RWPE2 (cell line): ENCODE results near the gene NR4A2.

Experiments
- ATAC-seq: fragments of 200-7000 bp; cut with Tn5 transposase; 3 replicates; pipeline ENCODE4 v1.9.1; 2021; ENCODE audit warnings: low read depth
- DNase-seq: peaks from one replicate; pipeline ENCODE4 v3.0.0-alpha.2; 2020; ENCODE audit warnings: low spot score
- H3K27ac ChIP-seq: fragments of 450-650 bp; 2 replicates; pipeline ENCODE4 v1.5.1; 2017; ENCODE audit warnings: mild to moderate bottlenecking; ENCODE audit not compliant: poor library complexity, severe bottlenecking
- H3K27me3 ChIP-seq: fragments of 250-450 bp; sonication (Bioruptor Pico); 2 replicates; pipeline ENCODE4 v1.5.1; 2021; ENCODE audit warnings: mild to moderate bottlenecking, moderate library complexity; ENCODE audit not compliant: insufficient read depth, poor library complexity, severe bottlenecking
- H3K36me3 ChIP-seq: fragments of 250-450 bp; sonication (Bioruptor Pico); 2 replicates; pipeline ENCODE4 v1.5.1; 2020; ENCODE audit warnings: low read depth, mild to moderate bottlenecking, moderate library complexity
- H3K4me1 ChIP-seq: fragments of 250-450 bp; sonication (Bioruptor Pico); 2 replicates; pipeline ENCODE4 v1.5.1; 2021; ENCODE audit warnings: mild to moderate bottlenecking, moderate library complexity; ENCODE audit not compliant: insufficient read depth, poor library complexity, severe bottlenecking
- H3K4me3 ChIP-seq: fragments of 250-450 bp; sonication (Bioruptor Pico); 2 replicates; pipeline ENCODE4 v1.5.1; 2021; ENCODE audit warnings: mild to moderate bottlenecking, moderate library complexity; ENCODE audit not compliant: severe bottlenecking
- H3K9me3 ChIP-seq: fragments of 250-450 bp; sonication (Bioruptor Pico); 2 replicates; pipeline ENCODE4 v1.5.1; 2021; ENCODE audit warnings: mild to moderate bottlenecking, moderate library complexity; ENCODE audit not compliant: severe bottlenecking
- TF ChIP-seq, protein P1 (sequence below): fragments of 450-650 bp; IDR thresholded peaks from one replicate; pipeline ENCODE4 v1.5.1; 2017; ENCODE audit warnings: mild to moderate bottlenecking, moderate library complexity; ENCODE audit not compliant: poor library complexity, severe bottlenecking

NR4A2 gene

DNA sequence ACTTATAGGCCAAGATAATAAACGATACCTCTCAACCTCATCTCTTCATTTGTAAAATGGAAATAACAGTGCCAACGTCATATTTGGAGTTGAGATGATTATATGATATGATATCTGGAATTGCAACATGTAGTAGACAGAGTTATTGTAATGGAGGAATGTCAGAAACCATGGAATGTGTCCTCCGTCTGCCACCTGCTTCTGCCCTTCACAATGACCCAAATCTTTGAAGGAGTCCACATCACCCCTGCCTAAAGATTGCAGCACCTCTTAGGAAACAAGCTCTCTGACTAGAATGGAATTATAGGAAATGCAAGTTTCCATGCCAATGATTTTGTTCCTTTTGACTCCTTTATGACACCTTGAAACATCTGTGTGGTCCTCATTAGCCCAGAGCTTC lies 14.9 kb downstream of the NR4A2 start:
- DNase-seq (no peak), ATAC-seq (no peak)
- no peak overlapping the region for H3K27ac ChIP-seq
- no peaks in the 10 kb centered on the region for H3K9me3 ChIP-seq
- no peak overlapping the region for H3K4me3 ChIP-seq
- peaks cover 17% of the 10 kb centered on the region for H3K27me3 ChIP-seq
- H3K4me1 ChIP-seq, result no peaks in the 10 kb centered on the region
- H3K36me3 ChIP-seq, result no peaks in the 10 kb centered on the region
- TF ChIP-seq, protein P1, sequence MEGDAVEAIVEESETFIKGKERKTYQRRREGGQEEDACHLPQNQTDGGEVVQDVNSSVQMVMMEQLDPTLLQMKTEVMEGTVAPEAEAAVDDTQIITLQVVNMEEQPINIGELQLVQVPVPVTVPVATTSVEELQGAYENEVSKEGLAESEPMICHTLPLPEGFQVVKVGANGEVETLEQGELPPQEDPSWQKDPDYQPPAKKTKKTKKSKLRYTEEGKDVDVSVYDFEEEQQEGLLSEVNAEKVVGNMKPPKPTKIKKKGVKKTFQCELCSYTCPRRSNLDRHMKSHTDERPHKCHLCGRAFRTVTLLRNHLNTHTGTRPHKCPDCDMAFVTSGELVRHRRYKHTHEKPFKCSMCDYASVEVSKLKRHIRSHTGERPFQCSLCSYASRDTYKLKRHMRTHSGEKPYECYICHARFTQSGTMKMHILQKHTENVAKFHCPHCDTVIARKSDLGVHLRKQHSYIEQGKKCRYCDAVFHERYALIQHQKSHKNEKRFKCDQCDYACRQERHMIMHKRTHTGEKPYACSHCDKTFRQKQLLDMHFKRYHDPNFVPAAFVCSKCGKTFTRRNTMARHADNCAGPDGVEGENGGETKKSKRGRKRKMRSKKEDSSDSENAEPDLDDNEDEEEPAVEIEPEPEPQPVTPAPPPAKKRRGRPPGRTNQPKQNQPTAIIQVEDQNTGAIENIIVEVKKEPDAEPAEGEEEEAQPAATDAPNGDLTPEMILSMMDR, result no peak

DNA sequence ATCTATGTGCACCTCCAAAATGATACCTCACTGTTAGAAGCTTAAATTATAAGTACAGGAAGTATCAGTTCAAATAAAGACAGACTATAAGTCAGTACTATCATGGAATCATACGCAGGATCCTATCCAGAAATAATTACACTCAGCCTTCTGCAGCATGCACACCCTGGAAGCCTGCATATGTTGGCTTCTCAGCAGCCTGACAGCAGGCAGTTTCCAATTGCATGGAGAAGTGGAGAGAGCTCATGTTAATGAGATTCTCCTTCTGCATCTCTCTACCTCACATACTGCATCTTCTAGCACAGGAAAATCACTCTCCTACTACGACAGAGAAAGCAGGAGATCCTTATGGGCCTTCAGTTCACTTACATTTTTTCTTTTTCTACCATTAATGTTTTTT lies 20.5 kb downstream of the NR4A2 start:
- Histone ChIP-seq H3K4me3 (no peak overlapping the region), H3K36me3 (no peaks in the 10 kb centered on the region), H3K9me3 (no peaks in the 10 kb centered on the region), H3K27me3 (no peaks in the 10 kb centered on the region), H3K4me1 (no peaks in the 10 kb centered on the region), H3K27ac (no peak overlapping the region)
- TF ChIP-seq, protein P1, result no peak
- ATAC-seq (no peak), DNase-seq (no peak)

- TF ChIP-seq, protein P1, result no peak
- H3K27me3 ChIP-seq, result no peaks in the 10 kb centered on the region
- no peak overlapping the region for H3K27ac ChIP-seq
- H3K36me3 ChIP-seq, result no peaks in the 10 kb centered on the region
- no peak overlapping the region for H3K4me3 ChIP-seq
- ATAC-seq (no peak), DNase-seq (no peak)
- no peaks in the 10 kb centered on the region for H3K4me1 ChIP-seq
- H3K9me3 ChIP-seq, result no peaks in the 10 kb centered on the region
Observed at GRCh38 chr2:156310773-156311172, 21.7 kb downstream of the NR4A2 start.

DNA sequence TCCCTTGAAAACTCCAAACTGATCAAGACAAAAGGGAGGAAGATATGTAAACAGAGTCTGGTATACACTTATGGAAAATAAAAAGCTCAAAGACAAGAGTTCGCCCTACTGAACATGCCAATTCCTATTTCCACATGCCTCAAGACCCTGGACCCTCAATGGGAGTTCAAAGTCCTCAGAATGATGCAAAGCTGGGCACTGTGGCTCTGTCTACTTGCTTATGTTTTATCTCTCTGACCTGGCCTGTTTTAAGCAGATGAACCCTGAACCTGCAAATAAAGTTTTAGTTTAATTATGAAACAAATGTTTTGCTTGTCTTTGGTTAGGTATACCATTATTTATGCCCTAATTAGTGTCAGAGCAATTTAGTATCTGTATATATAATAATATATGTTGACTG lies 22.6 kb downstream of the NR4A2 start:
- no peak for ATAC-seq
- TF ChIP-seq, protein P1, result no peak
- Histone ChIP-seq H3K4me1 (no peaks in the 10 kb centered on the region), H3K4me3 (no peak overlapping the region), H3K27ac (no peak overlapping the region), H3K9me3 (no peaks in the 10 kb centered on the region), H3K36me3 (no peaks in the 10 kb centered on the region), H3K27me3 (no peaks in the 10 kb centered on the region)
- DNase-seq, result no peak

DNA sequence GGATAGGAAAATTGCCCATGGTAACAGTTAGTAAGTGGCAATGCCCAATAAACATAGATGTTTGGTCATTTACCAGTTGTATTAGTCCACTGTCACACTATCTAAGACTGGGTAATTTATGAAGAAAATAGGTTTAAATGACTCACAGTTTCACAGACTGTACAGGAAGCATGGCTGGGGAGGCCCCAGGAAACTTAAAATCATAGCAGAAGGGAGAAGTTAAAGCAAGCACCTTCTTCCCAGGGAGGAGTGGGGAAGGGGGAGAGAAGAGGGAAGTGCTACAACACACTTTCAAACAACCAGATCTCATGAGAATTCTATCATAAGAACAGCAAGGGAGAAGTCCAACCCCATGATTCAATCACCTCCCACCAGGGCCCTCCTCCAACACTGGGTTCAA lies 23.4 kb downstream of the NR4A2 start:
- Histone ChIP-seq H3K27me3 (no peaks in the 10 kb centered on the region), H3K4me1 (no peaks in the 10 kb centered on the region), H3K36me3 (no peaks in the 10 kb centered on the region), H3K27ac (no peak overlapping the region), H3K9me3 (no peaks in the 10 kb centered on the region), H3K4me3 (no peak overlapping the region)
- DNase-seq (no peak), ATAC-seq (no peak)
- TF ChIP-seq, protein P1, result no peak
